ENCODE measurements around the gene CLDN6.

CLDN6 gene

GRCh38 chr16:2987286-2987685 is 30.7 kb downstream of the CLDN6 start:
- DNase-seq (ENCODE audit: low read depth), result no peak

GRCh38 chr16:2986623-2987188 is 31.3 kb downstream of the CLDN6 start:
- DNase-seq (ENCODE audit: low read depth), result no peak

GRCh38 chr16:2985893-2986355 is 32.1 kb downstream of the CLDN6 start:
- DNase-seq (ENCODE audit: low read depth), result no peak

DNA sequence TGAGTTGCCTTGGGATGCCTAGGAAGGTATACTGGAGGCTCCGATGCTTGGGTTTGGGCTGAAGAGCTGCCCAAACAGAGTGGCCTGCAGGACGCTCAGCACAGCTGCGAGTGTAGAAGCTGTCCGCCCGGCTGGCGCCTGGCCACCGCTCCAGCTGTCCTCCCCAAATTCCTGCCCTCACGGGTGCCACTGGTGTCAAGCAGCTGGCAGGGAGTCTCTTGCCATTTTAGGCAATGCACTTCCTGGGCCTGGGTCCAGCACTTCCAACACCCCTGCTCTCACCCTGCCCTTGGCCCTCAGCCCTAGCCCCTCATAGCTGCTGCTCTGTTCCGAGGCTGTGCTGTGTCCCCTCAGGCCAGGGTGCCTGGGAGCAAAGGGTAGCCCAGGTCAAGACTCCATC is 32.5 kb downstream of the CLDN6 start:
- no peak for DNase-seq (ENCODE audit: low read depth)

GRCh38 chr16:2983706-2984136 is 34.3 kb downstream of the CLDN6 start:
- DNase-seq (ENCODE audit: low read depth), result no peak

- no peak for DNase-seq (ENCODE audit: low read depth)
Measured at GRCh38 chr16:2982402-2982801, 35.6 kb downstream of the CLDN6 start.

DNA sequence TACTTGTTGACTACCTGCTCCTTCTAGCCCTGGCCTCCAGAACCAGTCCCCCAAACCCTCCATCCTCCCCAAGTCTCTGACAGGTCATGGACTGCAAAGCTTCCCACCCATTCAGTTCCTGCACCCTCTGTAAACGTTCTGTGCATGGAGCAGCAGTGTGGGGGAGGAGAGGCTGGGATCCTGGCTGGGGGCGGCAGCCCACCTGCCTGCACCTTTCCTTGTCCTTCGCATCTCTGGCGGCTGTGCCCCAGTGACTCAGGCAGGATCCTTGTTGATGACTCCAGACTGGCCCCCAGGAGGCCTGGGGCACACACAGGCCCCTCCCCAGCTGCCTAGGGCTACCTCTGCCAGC is 36.1 kb downstream of the CLDN6 start:
- DNase-seq (ENCODE audit: low read depth), result no peak

- peak; percentile 62 for DNase-seq (ENCODE audit: low read depth)
Measured at GRCh38 chr16:2981177-2981898, 36.6 kb downstream of the CLDN6 start.

DNA sequence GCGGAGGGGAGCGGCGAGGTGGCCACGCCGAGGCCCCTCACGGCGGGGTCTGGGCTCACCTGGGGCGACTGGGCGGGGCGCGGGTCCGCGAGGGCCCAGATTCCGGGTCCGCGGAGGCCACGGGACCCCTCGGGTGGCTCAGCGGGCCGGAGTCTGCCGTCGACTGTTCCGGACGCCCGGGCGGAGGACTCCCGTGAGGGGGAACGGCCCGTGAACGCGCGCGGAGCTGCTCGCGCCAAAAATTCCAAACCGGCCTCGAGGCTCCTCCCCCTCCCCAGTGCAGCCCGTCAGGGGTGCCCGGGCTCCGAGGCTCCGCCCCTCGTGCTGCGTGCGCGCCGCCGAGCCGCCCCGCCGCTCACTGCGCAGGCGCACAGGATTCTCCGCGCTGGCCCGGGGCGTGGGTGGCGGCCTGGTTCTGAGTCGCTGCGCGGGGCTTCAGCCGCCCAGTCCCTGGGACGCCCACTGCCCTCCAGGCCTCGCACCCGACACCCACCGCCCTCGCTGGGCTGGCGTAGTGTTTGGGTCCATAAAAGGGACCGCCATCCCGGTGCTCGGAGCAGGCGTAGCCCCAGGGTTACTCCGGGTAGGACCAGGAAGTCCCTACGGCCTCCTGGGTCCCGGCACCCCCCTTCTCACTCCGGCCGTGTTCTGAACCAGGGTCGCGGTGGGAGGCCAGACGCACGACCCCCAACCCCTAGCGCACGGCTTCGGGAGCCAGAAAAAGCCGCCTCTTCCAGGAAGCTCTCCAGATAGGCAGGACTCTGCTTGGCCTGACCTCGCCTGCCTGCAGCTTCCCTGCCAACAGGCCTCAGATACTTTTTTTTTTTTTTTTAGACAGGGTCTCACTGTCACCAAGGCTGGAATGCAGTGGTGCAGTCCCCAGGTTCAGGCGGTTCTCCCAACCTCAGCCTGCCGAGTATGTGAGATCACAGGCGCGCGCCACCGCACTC is 37.5 kb downstream of the CLDN6 start, which contains the start of gene PKMYT1:
PKMYT1 (minus strand) TSS at position 220 of the 950 bp plus-strand sequence. CDS start 789 bp downstream, outside the sequence.
- peak; percentile 70 for DNase-seq (ENCODE audit: low read depth)

DNA sequence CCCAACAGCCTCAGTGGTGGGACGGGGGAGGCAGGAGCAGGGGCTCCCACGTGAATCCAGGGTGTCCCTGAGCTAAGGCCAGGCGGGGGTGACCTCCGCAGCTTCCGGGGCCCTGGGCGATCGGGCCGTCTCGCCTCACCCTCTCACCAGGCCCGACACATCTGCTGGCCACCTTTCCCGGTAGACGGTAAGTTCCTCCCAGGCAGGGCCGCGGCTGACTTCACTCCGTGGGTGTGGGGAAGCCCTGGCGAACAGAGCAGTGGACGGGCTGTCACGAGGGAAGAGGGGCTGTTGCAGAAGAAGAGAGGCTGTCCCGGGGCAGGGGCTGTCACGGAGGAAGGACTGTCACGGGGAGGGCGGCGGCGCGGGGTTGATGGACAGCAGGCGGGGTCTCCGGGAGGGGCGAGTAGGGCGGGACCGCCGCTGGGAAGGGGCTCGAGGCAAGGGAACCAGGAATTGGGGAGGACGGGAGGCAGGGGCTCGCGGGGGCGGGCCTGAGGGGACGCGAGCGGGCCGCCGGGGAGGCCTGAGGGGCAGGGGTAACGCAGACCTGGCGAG is 38.2 kb downstream of the CLDN6 start:
- no peak for DNase-seq (ENCODE audit: low read depth)

- DNase-seq (ENCODE audit: low read depth), result no peak
Measured at GRCh38 chr16:2977440-2977839, 40.5 kb downstream of the CLDN6 start.

- no peak for DNase-seq (ENCODE audit: low read depth)
Measured at GRCh38 chr16:2976673-2977072, 41.3 kb downstream of the CLDN6 start.

DNA sequence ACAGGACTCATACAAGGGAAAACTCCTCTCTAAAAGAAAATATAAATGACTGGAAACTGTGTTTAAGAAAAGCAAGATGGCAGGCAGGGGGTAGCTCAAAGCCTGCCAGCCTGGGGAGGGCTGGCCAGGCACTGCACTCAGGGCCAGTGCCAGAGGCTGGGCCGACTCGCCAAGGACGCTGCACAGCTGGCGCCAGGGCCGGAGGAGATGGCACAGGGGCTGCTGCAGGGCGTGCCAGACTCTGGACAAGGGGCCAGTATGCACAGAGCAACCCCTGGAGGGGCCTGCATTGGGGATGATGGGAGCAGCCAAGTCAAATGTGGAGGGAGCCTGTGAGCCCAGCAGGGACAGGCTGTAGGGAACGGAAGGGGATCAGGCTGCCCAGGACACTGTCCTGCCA is 41.8 kb downstream of the CLDN6 start:
- no peak for DNase-seq (ENCODE audit: low read depth)

DNA sequence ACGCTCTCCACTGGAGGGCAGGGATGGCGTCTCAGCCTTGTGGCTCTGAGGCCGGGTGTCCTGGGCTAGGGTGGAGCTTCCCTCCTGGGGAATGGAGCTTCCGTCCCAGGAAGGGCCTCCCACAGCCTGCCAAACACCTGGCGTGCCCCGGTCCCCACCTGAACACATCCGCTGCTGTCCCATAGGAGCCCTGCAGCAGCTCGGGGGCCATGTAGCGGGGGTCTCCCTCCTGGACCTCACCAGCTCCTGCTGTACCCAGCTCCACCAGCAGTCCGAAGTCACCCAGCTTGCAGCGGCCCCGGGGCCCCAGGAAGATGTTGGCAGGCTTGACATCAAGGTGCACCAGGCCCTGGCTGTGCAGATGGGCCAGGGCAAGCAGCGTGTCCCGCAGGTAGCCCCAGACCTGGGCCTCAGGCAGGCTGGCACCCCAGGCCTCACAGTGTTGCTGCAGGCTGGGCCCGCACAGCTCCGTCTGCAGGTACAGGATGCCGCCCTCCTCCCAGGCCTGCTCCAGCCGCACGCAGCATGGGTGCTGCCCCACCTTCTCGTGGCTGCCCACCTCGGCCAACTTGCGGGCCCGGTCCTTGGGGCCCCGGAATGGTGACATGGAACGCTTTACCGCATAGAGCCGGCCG is 42.7 kb downstream of the CLDN6 start:
- DNase-seq (ENCODE audit: low read depth), result no peak

DNA sequence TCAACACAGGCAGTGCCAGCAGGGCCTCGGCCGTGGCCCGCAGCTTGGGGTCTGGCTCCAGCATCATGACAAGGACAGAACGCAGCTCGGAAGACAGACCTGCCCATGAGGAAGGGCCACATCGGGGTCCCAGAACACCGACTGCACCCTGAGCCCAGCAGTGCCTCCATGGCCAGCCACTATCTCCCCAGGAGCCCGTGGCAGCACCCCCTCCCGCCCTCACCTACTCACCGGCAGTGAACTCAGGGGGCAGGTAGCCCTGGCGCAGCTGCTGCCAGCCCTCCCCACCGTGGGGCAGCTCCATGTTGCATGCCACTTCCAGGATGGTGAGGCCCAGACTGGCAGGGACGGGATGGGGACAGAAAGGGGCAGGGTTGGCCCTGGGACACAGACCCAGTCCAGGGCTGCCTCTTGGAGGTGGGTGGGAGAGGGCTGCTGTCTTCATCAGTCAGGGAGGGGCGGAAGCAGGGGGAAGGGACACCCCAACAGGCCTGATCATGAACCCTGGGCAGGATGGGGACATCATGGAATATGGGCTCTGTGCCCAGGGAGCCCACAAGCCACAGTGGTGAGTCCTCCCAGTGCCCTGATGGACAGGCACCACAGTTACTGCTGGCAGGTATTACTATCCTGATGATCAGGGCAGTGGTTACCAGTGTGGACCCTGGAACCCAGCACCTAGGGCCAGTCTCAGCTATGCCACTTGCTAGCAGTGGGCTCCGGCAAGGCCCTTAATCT is 43.5 kb downstream of the CLDN6 start:
- no peak for DNase-seq (ENCODE audit: low read depth)

- DNase-seq (ENCODE audit: low read depth), result no peak
Measured at GRCh38 chr16:2973605-2974318, 44.2 kb downstream of the CLDN6 start.

GRCh38 chr16:2973093-2973492 is 44.9 kb downstream of the CLDN6 start:
- DNase-seq (ENCODE audit: low read depth), result no peak

- DNase-seq (ENCODE audit: low read depth), result no peak
Measured at GRCh38 chr16:2971985-2972784, 45.8 kb downstream of the CLDN6 start.

DNA sequence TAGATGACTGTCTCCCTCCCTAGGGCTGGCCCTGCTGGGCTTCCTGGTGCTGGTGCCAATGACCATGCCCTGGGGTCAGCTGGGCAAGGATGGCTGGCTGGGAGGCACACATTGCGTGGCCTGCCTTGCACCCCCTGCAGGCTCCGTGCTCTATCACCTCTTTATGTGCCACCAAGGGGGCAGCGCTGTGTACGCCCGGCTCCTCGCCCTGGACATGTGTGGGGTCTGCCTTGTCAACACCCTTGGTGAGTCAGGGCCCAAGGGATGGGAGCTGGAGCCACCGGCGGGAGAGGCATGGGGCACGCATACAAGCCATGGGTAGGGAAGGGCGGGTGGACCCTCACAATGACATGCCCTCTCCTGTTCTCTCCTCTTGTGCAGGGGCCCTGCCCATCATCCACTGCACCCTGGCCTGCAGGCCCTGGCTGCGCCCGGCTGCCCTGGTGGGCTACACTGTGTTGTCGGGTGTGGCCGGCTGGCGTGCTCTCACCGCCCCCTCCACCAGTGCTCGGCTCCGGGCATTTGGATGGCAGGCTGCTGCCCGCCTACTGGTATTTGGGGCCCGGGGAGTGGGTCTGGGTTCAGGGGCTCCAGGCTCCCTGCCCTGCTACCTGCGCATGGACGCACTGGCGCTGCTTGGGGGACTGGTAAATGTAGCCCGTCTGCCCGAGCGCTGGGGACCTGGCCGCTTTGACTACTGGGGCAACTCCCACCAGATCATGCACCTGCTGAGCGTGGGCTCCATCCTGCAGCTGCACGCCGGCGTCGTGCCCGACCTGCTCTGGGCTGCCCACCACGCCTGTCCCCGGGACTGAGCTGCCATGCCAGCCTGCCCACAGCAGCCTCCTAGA is 46.6 kb downstream of the CLDN6 start:
- DNase-seq (ENCODE audit: low read depth), result no peak

Measured in CMK (cell line).